Ascending aorta (tissue), 2 donors: ENCODE measurements around the gene PPP5C. TPM values are rescaled to one million over a fixed set of nuclear protein-coding genes. Genes with fewer than 3 reads are reported as not detected.
"Not testable (repeated sequence)": the region's sequence is repeated elsewhere in the genome, so short reads cannot be mapped to it uniquely, and the experiment has no call there.

Source experiments
- DNase-seq, 2 donors: peaks; one replicate each; pipeline ENCODE4 v3.0.0-alpha.2; 2019; ENCODE audit warnings: low spot score in 2 of 2
- H3K27ac ChIP-seq, 2 donors: fragments of 200-600 bp; sonication (generic); one replicate each; pipeline ENCODE4 v1.5.1; 2016 to 2017; ENCODE audit warnings: mild to moderate bottlenecking in 1 of 2
- H3K27me3 ChIP-seq: fragments of 200-600 bp; sonication (generic); one replicate; pipeline ENCODE4 v1.5.1; 2017
- H3K36me3 ChIP-seq, 2 donors: fragments of 200-600 bp; sonication (generic); one replicate each; pipeline ENCODE4 v1.5.1; 2016
- H3K4me1 ChIP-seq, 2 donors: fragments of 200-600 bp; sonication (generic); one replicate each; pipeline ENCODE4 v1.5.1; 2016 to 2017; ENCODE audit warnings: mild to moderate bottlenecking in 1 of 2
- H3K4me3 ChIP-seq, 2 donors: fragments of 200-600 bp; sonication (generic); one replicate each; pipeline ENCODE4 v1.5.1; 2016 to 2017; ENCODE audit warnings: mild to moderate bottlenecking in 1 of 2
- H3K9me3 ChIP-seq, 2 donors: fragments of 200-600 bp; sonication (generic); one replicate each; pipeline ENCODE4 v1.5.1; 2016
- intact Hi-C: fragments of 100-400 bp; cut with DNase I; formaldehyde crosslinking; loops from one replicate; pipeline ENCODE4 v1.15.1; 2023
- total RNA-seq: library from RNA; depleted of rRNA; stranded (reverse); fragments of >200 nt; gene quantifications from one replicate; pipeline ENCODE4 v1.1.0, GENCODE V29; 2016
- TF ChIP-seq, protein P1 (sequence below), 3 experiments: fragments of 200-600 bp in 2 of 3; fragments of 450-650 bp in 1 of 3; sonication (generic) in 2 of 3; IDR thresholded peaks; one replicate each; pipeline ENCODE4 v1.5.1; 2016 to 2019; ENCODE audit warnings: antibody characterized with exemption in 3 of 3, mild to moderate bottlenecking in 1 of 3, moderate library complexity in 1 of 3

The PPP5C gene
- total RNA-seq, 1 donor from 2014 or later, result 96.1 TPM

DNA sequence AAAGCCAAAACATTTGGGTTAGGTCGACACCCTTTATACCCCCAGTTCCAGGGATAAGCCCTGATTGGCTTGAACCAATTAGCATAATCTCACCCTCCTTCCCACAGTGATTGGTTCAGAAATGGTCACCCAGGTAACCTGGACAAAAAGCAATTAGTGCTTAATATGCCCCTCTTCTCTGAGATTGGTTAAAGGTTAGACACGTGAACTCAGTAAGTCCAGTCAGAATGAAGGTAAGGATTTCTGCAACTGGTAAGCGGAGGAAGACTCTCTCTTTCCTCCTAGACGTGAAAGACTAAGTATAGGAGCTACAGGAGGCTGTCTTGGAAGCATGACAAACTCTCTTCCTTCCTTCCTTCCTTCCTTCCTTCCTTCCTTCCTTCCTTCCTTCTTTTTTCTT, 83.1 kb downstream of the PPP5C start:
- Histone ChIP-seq H3K4me1 (peaks cover 7 to 11% of the 10 kb centered on the region in 2 donors), H3K4me3 (no peak overlapping the region), H3K9me3 (no peaks in the 10 kb centered on the region), H3K27me3 (no peaks in the 10 kb centered on the region), H3K36me3 (no peaks in the 10 kb centered on the region), H3K27ac (no peak overlapping the region)
- intact Hi-C loops, result loop anchor here (2.0 kb wide), 1 partner anchor 51 kb away; no protein-coding TSS in a partner anchor
- TF ChIP-seq, protein P1, sequence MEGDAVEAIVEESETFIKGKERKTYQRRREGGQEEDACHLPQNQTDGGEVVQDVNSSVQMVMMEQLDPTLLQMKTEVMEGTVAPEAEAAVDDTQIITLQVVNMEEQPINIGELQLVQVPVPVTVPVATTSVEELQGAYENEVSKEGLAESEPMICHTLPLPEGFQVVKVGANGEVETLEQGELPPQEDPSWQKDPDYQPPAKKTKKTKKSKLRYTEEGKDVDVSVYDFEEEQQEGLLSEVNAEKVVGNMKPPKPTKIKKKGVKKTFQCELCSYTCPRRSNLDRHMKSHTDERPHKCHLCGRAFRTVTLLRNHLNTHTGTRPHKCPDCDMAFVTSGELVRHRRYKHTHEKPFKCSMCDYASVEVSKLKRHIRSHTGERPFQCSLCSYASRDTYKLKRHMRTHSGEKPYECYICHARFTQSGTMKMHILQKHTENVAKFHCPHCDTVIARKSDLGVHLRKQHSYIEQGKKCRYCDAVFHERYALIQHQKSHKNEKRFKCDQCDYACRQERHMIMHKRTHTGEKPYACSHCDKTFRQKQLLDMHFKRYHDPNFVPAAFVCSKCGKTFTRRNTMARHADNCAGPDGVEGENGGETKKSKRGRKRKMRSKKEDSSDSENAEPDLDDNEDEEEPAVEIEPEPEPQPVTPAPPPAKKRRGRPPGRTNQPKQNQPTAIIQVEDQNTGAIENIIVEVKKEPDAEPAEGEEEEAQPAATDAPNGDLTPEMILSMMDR (IDR thresholded peaks at IDR 0.05), result no peak
- DNase-seq, result no peak

DNA sequence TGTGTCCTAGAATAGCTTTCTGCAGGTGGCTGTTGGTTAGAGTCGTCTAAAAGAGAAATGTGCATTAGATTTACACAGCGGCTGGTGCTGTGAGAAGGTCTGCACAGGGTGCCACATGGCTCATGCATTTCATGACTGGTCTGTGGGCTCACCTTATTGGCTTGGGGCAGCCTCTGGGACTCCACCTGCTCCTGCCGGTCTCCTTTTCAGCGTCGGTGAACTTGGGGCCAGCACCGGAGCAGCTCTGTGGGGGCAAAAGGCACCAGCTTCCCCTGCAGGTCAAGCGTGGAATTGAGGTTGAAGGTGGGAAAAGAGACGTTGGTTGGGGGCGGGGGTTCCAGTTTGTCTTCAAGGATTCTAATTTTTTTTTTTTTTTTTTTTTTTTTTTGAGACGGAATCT, 84.9 kb downstream of the PPP5C start:
- Histone ChIP-seq H3K36me3 (no peaks in the 10 kb centered on the region), H3K4me3 (no peak overlapping the region), H3K27ac (no peak overlapping the region), H3K27me3 (no peaks in the 10 kb centered on the region), H3K9me3 (no peaks in the 10 kb centered on the region), H3K4me1 (peaks cover 2 to 6% of the 10 kb centered on the region in 2 donors)
- TF ChIP-seq, protein P1 (IDR thresholded peaks at IDR 0.05), result no peak
- intact Hi-C loops, result no loop called here
- no peak for DNase-seq

DNA sequence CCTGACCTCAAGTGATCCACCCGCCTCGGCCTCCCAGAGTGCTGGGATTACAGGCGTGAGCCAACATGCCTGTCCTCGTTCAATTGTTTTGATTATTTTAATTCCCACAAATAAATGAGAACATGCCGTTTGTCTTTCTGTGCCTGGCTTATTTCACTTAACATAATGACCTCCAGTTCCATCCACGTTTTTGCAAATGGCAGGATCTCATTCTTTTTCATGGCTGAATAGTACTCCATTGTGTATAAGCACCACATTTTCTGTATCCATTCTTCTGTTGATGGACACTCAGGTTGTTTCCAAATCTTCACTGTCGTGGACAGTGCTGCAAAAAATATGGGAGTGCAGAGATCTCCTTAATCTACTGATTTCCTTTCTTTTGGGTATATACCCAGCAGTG, 86.6 kb downstream of the PPP5C start:
- DNase-seq, H3K9me3 ChIP-seq, H3K4me1 ChIP-seq, H3K36me3 ChIP-seq, intact Hi-C loops, H3K27me3 ChIP-seq, H3K27ac ChIP-seq, H3K4me3 ChIP-seq: not testable (repeated sequence)

DNA sequence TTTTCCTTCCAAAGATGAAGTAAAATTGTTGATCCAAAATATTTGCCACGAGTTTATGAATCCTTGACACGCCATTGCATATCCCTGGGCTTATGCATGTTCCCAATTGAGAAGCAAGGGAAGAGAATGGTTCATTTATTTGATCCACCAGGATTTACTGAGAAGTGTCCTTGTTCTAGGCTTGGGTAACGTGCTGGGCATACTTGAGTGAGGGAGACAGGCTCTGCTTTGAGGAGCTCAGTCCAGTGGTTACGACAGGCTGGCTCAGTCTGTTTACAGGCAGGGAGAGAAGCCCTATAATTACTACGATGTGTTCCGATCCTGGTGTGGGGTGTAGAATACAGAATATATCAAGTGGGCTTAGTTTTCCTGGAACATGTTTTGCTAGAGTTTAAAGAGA, 88.1 kb downstream of the PPP5C start:
- no peak for DNase-seq
- H3K27ac ChIP-seq, result no peak overlapping the region
- H3K4me3 ChIP-seq, result no peak overlapping the region
- H3K9me3 ChIP-seq, result no peaks in the 10 kb centered on the region
- intact Hi-C loops, result no loop called here
- H3K27me3 ChIP-seq, result no peaks in the 10 kb centered on the region
- H3K4me1 ChIP-seq, result no peaks in the 10 kb centered on the region
- TF ChIP-seq, protein P1 (IDR thresholded peaks at IDR 0.05), result no peak
- no peaks in the 10 kb centered on the region for H3K36me3 ChIP-seq

DNA sequence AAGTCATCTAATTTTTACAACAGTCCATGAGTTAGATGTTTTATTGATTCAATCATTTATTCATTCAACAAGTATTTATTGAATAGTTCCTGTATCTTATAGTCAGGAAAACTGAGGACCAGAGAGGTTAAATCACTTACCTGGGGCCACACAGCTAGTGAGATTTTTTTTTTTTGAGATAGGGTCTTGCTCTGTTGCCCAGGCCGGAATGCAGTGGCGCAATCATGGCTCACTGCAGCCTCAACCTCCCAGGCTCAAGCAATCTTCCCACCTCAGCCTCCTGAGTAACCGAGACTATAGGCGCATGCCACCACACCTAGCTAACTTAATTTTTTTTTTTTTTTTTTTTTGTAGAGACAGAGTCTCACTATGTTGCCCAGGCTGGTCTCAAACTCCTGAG, 88.8 kb downstream of the PPP5C start:
- H3K27ac ChIP-seq, H3K36me3 ChIP-seq, H3K27me3 ChIP-seq, H3K9me3 ChIP-seq, DNase-seq, H3K4me1 ChIP-seq, H3K4me3 ChIP-seq, intact Hi-C loops: not testable (repeated sequence)

Other genes starting within 250 kb of the PPP5C start
- not detected for gene IGFL3, start 222.4 kb upstream of the PPP5C start, total RNA-seq
- gene IGFL2, start 198.8 kb upstream of the PPP5C start, total RNA-seq, result not detected
- gene IGFL1, start 117.3 kb upstream of the PPP5C start, total RNA-seq, result not detected
- gene HIF3A, start 50.0 kb upstream of the PPP5C start, total RNA-seq, result 591 TPM
- gene CCDC8, start 66.5 kb downstream of the PPP5C start, total RNA-seq, result 10.0 TPM
- 0.53 TPM for gene PNMA8C, start 81.8 kb downstream of the PPP5C start, total RNA-seq
- gene PNMA8A, start 124.5 kb downstream of the PPP5C start, total RNA-seq, result 0.53 TPM
- gene PNMA8B, start 148.8 kb downstream of the PPP5C start, total RNA-seq, result 15.8 TPM